CD4-positive, alpha-beta T cell treated with Interleukin-17A for 1 hour (primary cell): ENCODE measurements around the gene TTC39A.

Experiments
- DNase-seq: peaks from one replicate; pipeline ENCODE4 v3.0.0-alpha.2; 2020

The TTC39A gene

DNA sequence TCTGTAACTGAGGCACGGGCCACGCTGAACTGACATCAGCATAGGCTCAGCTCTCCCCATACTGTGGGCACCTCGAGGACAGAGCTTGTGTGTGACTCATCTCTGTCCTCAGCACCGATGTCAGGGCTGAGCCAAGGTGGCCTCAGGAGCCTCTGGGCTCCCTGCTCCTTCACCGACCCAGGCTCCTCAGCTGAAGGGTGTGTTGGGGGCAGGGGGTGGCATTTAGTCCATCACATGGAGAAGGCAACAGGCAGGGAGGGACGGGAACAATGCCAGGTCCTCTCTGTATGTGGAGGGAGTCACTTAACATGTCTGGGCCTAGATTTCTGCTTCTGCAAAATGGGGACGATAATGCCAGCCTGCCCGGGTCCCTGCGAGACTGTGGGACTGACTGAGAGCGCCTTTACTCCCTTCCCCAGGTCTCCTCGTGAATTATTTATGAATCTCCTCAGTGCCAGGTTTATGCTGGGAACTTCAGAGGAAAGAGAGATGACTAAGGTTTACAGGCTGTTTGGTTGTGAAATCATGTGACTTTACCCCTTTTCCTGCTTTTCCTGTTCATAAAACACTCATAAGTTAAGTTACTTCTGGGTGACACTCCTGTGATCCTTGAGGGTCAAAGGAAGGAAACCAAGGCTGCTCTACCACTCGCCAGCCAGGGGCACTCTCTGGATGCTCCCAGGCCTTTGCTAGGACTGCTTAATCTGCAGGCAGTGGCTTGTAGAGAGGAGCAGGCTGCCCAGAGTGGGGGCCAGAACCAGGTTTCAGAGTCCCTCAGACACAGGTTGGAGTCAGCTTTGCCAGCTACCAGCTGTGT is 16.2 kb downstream of the TTC39A start:
- DNase-seq: no peak

- no peak for DNase-seq
Measured at GRCh38 chr1:51313268-51313852, 17.0 kb downstream of the TTC39A start.

- DNase-seq: no peak
Measured at GRCh38 chr1:51312718-51313117, 17.6 kb downstream of the TTC39A start.

GRCh38 chr1:51311826-51312225 is 18.5 kb downstream of the TTC39A start:
- no peak for DNase-seq

DNA sequence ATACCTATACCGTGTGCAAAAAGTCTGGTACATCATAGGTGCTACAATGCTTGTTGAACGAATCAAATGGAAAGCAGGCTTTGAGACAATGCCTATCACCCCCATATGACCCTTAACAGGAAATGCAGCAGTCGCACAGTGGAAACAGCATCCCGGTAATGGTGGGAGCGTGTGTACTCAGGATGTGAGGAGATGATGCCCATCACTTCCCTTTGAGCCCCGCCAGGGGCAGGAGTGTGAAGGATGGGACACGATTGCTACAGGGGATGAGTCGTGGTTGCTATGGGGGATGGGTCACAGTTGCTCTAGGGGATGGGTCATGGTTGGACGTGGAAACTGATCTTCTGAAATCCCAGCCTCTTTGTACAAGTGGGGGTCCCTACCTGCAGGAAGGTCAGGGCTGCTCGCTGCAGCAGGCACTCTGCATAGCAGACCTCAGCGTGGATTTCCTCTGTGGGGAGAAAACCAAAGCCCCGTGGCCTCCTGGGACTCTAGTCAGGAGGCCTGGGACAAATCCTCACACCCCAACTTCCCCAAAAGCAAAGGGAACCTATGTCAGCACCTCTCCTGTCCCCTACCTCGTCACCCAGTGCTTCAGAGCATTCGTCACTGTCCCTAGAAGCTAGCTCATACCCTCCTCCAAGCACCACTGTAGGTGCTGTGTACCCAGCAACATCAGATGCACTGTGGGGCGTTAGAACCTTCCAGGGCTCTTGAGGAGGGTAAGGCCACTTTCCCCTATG is 19.3 kb downstream of the TTC39A start:
- no peak for DNase-seq

DNA sequence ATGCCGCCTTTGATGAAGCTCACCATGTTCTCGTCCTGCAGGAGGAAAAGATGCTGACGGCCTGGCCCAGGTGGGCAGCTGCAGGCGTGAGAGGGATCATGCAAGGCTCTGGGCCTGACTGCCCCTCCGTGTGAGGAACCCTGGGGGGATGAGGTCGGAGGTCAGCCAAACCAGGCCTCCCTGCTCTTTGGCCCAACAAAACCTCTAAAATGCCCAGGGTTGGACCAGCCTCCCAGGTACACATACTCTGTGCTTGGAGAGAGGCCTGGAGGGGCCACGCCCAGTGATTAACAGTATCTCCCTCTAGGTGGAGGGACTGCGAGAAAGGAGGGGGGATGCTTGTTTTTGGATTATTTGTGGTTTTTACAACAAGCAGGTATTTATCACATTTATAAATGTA is 21.1 kb downstream of the TTC39A start:
- no peak for DNase-seq

GRCh38 chr1:51308636-51309035 is 21.7 kb downstream of the TTC39A start:
- DNase-seq: no peak

GRCh38 chr1:51306950-51307349 is 23.4 kb downstream of the TTC39A start:
- no peak for DNase-seq

DNA sequence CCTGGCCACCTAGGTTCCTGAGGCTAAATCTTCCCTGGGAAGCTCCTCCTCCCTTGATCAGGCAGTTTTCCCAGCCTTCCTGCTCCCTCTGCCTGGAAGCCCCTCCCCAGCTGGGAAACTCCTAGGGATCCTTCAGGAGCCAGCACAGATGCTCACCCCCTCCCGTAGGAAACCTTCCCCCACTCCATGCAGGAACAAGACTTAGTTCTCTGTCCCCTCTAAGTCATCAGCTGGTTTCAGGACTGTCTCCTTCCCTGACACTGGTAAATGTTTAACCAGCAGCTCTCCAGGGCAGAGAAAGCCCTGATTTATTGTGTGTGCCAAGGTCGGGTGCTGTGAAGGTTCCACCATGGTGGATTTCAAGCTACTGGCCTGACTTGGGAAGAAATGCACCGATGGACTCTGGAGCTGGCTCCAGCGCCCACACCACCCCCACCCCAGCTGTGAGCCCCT is 25.0 kb downstream of the TTC39A start:
- no peak for DNase-seq

DNA sequence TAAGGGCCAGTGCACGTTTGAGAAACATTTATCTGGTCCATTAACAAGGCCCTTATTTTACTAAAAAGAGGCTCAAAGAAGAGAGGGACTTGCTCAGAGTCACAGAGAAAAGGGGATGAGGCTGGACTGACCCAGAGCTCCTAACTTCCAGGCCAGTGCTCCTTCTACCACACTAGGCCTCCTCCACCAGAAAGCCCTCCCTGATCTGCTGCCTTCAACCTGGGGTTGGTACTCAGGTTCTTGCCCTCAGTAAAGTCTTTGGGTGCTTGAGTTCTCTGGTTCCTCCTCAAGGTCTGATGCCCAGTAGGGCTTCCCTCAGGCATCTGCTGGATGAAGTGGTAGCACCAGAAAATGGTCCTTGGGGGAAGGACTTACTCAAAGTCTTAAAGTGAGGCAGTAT is 26.0 kb downstream of the TTC39A start:
- DNase-seq: no peak

DNA sequence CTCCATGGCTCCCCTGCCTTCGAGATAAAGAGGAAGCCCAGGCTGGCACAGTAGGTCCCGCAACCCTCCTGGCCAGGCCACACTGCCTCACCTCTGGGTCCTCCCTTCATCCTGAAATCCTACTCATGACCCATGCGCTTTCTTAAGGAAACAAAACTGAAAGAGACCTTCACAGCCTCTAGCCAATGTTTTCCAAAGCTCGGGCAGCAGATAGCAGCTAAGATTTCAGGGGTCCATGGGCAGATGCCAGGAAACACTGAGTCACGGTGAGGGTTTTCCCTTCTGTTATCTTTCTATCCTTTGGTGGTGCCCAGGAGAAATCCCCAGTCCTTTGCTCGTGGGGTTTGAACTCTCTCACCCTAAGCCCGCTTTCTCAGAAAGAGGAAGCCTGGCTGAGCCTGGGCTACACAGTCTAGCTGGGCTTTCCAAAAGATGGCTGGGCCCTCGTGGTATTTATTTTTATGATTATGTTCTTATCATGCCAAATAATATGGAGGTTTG is 26.6 kb downstream of the TTC39A start:
- DNase-seq: no peak

GRCh38 chr1:51303315-51303714 is 27.0 kb downstream of the TTC39A start:
- no peak for DNase-seq

GRCh38 chr1:51302746-51303145 is 27.6 kb downstream of the TTC39A start:
- no peak for DNase-seq

GRCh38 chr1:51302270-51302669 is 28.1 kb downstream of the TTC39A start:
- DNase-seq: no peak

DNA sequence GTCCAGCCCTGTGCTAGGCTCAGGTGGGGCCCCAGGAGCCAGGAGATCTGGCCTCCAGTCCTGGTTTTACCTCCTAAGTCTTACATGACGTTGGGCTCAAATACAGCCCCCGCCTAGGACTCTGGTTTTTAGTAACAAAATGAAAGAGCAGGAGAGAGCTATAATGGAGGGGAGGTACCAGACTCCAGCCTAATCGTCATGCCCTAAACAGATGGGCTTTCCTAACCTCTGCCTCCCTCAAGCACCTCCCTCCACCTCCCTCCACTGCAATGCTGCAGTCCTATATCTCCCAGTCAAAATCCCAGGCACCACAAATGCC is 28.6 kb downstream of the TTC39A start:
- DNase-seq: no peak

DNA sequence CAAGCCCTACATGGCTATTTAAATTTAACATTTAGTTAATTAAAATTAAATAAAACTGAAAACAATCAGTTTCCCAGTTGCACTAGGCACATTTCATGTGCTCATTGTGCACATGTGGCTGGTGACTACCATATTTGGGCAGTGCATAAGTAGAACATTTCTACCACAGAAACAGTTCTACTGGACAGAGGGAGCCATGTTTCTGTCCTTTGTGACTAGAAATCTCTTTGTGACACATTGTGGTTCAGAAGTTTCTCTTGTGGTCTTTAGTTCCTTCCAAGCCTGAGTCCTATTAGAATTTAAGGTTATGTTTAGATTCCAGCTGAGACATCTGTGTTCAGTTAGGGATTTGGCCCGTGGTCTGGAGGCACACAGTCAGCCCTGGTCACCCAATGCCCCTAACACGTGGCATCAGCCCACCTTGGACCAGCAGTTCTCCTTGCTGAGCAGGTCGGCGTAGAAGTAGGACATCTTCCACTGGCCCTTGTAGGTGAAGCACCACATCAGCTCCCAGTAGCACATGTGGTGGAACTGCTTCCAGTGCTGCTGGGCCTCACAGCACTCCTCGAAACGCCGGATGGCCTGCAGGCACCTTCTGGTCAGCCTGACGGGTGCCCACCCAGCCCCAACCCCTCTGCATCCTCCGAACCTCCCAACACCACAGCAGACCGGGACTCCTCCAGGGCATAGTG is 29.1 kb downstream of the TTC39A start:
- no peak for DNase-seq

DNA sequence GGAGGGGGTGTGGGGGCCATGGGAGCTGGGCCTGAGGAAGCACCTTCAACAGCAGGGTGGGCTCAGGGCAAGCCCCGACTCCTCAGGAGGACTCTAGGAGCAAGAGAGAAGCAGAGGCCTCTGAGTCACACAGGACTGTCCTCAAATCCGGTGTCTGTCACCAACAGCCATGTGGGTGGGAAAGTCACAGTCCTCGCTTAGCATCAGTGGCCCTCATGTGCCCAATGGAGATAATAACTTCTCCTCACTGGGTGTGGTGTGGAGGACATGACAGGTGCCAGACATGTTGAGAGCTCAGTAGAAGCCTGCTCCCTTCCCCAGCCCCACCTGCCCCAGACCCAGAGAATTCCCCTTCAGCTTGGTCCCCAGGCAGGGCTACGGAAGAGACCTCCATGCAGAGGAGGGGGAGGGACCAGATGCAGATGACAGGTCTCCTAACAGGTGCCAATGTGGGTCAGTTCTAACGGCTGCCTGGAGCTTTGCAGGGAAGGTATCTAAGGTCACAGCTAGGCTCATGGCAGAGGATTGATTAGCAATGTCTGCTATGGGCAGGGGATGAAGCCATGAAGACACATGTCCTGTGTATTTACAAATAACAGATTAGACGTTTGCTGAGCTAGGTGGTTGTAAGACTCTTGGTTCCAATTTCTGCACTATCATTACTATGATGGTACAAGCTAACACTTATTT is 30.2 kb downstream of the TTC39A start:
- DNase-seq: no peak

DNA sequence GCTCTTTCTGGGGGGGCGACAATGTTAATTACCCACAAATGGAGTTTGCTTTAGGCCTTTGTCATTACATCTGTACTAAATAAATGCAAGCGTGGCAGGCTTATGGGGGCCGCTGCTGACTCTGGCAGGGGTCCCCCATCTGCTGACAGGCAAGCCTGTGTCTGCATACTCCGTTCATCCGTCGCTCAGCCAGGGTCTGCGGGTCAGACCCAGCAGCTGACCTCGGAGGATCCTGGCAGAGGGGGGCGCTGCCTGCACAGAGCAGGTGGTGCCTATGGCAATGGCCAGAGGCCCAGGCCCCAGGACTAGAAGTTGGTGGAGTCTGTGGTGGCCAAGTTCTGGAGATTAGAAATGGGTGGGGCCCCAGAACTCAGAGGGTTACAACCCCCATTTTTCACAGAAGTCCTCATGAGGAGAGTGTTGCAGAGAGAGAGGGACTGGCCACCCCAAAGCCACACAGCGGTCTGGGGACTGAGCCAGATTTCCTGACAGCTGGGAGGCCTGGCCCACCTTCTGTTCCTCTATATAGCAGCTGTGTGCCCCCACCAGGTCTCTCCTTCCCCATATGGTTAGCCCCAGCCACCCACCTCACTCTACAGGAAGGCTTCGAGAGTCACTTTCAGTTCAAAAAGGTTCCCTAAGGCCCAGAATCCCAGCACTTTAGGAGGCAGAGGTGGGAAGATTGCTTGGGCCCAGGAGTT is 31.0 kb downstream of the TTC39A start:
- DNase-seq: no peak

GRCh38 chr1:51298322-51298705 is 32.0 kb downstream of the TTC39A start:
- DNase-seq: no peak

- no peak for DNase-seq
Measured at GRCh38 chr1:51297401-51298321, 32.7 kb downstream of the TTC39A start.
